Astrocyte of the spinal cord (primary cell): ENCODE results near the gene LEKR1.
"Not testable (repeated sequence)": the region's sequence is repeated elsewhere in the genome, so short reads cannot be mapped to it uniquely, and the experiment has no call there.

ENCODE experiments used
- DNase-seq: peaks from one replicate; pipeline ENCODE4 v3.0.0; 2011; ENCODE audit warnings: low read depth, low spot score
- H3K4me3 ChIP-seq: 2 replicates; pipeline ENCODE4 v1.5.1; 2011; ENCODE audit warnings: low read depth, mild to moderate bottlenecking, low read length, moderate library complexity
- CTCF ChIP-seq: IDR thresholded peaks from 2 replicates; pipeline ENCODE4 v1.5.1; 2012; ENCODE audit warnings: low read depth, mild to moderate bottlenecking, low read length, inconsistent platforms
- in situ Hi-C: cut with HindIII; loops from 2 replicates; pipeline ENCODE4 v1.10.0; 2017; ENCODE audit warnings: low sequenced_read_pairs

LEKR1 gene

GRCh38 chr3:156902916-156903315 is 76.8 kb downstream of the LEKR1 start:
- peak; percentile 4 for DNase-seq
- TF ChIP-seq CTCF: no peak
- in situ Hi-C loops: no loop called here
- H3K4me3 ChIP-seq: no peak overlapping the region

- DNase-seq: no peak
- in situ Hi-C loops: no loop called here
- no peak for TF ChIP-seq CTCF
Measured at GRCh38 chr3:156906275-156906674, 80.1 kb downstream of the LEKR1 start.

GRCh38 chr3:156908398-156908797 is 82.2 kb downstream of the LEKR1 start:
- no peak for TF ChIP-seq CTCF
- in situ Hi-C loops: no loop called here
- no peak overlapping the region for H3K4me3 ChIP-seq
- no peak for DNase-seq

More at GRCh38 chr3:156906275-156906674, 80.1 kb downstream of the LEKR1 start:
- no peak overlapping the region for H3K4me3 ChIP-seq

- no peak for DNase-seq
- H3K4me3 ChIP-seq: no peak overlapping the region
- in situ Hi-C loops: no loop called here
- TF ChIP-seq CTCF: no peak
Measured at GRCh38 chr3:156910022-156910421, 83.9 kb downstream of the LEKR1 start.

GRCh38 chr3:156910831-156911230 is 84.7 kb downstream of the LEKR1 start:
- DNase-seq: peak; percentile 14
- H3K4me3 ChIP-seq, in situ Hi-C loops: not testable (repeated sequence)

GRCh38 chr3:156914300-156914699 is 88.1 kb downstream of the LEKR1 start:
- in situ Hi-C loops, H3K4me3 ChIP-seq, DNase-seq: not testable (repeated sequence)

GRCh38 chr3:156915372-156915771 is 89.2 kb downstream of the LEKR1 start:
- in situ Hi-C loops: no loop called here
- no peak overlapping the region for H3K4me3 ChIP-seq
- DNase-seq: no peak
- no peak for TF ChIP-seq CTCF

- in situ Hi-C loops: no loop called here
Measured at GRCh38 chr3:156918746-156919145, 92.6 kb downstream of the LEKR1 start.

More at GRCh38 chr3:156918746-156919145, 92.6 kb downstream of the LEKR1 start:
- H3K4me3 ChIP-seq: no peak overlapping the region
- DNase-seq: no peak
- no peak for TF ChIP-seq CTCF
